HG02798 (cell line): ENCODE data around the gene SPAST.
"Not testable (repeated sequence)": the region's sequence is repeated elsewhere in the genome, so short reads cannot be mapped to it uniquely, and the experiment has no call there.

Experiments
- ATAC-seq: cut with Tn5 transposase; IDR thresholded peaks from one replicate; pipeline ENCODE4 v1.9.1; 2021; ENCODE audit warnings: mild to moderate bottlenecking; ENCODE audit not compliant: unreplicated experiment, poor library complexity

SPAST gene

GRCh38 chr2:32119161-32119560, 55.8 kb downstream of the SPAST start:
- no peak for ATAC-seq

DNA sequence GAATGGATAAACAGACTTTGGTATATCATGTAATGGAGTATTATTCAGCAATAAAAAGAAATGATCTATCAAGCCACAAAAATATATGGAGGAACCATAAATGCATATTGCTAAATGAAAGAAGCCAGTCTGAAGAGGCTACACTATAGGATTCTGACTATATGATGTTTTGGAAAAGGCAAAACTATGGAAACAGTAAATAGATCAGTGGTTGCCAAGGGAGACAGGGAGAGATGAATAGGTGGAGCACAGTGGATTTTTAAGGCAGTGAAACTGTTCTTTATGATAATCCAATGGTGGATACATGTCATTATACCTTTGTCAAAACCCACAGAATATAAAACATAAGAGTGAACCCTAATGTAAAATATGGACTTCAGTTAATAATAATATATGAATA, 61.3 kb downstream of the SPAST start:
- ATAC-seq = no peak

- ATAC-seq = no peak
Observed at GRCh38 chr2:32128636-32129035, 65.3 kb downstream of the SPAST start.

DNA sequence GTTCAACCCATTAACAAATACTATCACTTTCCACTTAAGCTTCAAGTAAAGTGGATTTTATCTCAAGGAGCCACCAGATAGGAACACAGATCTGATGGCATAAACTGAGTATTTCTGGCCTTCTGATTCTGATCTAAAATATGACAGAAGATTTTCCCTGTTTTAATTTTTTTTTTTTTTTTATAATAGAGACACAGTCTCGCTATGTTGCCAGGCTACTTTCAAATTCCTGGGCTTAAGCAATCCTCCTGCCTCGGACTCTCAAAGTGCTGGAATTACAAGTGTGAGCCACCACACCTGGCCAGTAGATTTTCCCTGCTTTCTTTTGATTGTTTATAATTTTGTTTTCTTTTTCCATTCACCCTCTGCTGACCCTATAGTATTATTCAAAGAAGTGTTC, 65.7 kb downstream of the SPAST start:
- ATAC-seq = no peak

DNA sequence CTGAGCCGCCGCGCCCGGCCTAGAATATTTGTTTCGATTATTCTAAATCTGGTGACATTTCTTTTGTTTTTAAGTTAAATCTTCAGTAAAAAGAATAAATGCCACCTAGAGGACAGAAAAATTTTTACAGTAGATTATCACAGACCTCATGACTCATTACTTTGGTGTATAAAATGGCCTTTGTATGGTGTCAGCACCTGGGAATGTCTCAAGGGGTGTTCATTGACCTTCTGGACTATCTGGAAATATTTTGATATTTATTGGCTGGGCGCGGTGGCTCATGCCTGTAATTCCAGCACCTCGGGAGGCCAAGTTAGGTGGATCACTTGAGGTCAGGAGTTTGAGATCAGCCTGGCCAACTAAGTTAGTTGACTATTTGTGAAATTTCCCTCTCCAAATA, 72.1 kb downstream of the SPAST start:
- ATAC-seq = no peak

DNA sequence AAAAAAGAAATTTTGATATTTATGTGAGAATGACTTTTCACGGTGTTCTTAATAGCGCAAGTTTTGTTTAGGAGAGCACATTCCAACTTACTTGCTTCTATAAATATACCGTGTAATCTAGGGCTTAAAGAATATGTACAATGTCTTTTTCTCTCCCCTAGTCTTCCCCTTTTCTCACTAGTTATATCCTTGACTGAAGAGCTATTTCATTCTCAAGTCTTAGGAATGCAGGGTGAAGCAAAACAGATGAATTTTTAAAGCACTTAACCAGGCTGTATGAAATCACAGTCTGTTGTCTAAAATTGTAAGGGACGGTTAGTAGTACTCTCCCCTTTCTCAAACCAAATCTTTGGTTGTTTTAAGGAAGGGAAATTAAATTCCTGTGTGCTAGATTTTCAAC, 72.7 kb downstream of the SPAST start:
- no peak for ATAC-seq

GRCh38 chr2:32151544-32151943, 88.2 kb downstream of the SPAST start:
- ATAC-seq = not testable (repeated sequence)

DNA sequence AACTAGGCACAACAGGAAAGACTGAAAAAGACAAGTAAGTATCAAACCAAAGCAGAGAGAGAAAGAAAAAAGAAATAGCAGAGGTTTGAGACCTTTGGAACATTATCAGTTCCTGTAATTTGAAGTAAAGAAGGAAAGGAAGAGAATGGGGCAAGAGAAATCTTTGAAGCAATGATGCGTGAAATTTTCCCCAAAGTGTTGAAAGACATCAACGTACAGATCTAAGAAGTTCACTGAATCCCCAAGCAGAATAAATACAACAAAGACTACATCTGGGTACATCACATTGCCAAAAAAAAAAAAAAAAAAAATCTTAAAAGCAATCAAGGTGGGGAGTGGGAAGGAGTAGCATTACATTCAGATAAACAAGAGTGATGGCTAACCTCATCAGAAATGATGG, 96.3 kb downstream of the SPAST start:
- no peak for ATAC-seq

DNA sequence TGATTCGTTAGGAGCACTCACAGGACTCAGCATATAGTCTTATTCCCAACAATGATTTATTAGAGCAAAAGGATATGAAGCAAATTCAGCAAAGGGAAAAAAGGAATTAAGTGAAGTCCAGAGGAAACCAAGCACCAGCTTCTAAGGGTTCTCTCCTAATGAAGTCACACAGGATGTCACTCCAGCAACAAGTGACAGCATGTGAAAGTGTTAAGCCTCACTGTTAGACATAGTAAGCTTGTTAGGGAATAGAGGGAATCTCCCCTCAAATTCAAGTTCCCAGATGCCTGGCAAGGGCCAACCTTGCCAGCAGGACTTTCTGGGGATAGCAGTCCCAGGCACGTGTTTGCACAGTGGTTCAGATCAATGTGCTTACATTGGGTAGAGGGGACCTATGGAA, 97.9 kb downstream of the SPAST start:
- no peak for ATAC-seq

DNA sequence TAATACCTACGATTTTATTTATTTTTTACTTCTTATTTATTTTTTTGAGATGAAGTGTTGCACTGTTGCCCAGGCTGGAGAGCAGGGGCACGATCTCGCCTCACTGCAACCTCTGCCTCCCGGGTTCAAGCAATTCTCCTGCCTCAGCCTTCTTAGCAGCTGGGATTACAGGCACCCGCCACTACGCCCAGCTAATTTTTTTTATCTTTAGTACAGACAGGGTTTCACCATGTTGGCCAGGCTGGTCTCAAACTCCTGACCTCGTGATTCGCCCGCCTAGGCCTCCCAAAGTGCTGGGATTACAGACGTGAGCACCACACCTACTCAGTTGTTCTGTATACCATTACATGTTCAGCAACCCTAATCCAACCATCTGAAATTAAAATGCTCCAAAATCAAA, 100.9 kb downstream of the SPAST start:
- not testable (repeated sequence) for ATAC-seq

DNA sequence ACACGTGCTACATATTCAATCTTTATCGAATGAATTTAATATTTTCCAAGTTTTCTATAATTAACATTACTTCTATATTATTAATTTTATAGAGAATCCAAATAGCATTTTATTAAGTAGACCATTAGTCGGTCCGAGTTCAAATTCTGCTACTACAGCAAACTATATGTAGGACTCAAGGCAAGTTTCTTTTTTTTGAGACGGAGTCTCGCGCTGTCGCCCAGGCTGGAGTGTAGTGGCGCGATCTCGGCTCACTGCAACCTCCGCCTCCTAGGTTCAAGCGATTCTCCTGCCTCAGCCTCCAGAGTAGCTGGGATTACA, 101.6 kb downstream of the SPAST start:
- not testable (repeated sequence) for ATAC-seq

DNA sequence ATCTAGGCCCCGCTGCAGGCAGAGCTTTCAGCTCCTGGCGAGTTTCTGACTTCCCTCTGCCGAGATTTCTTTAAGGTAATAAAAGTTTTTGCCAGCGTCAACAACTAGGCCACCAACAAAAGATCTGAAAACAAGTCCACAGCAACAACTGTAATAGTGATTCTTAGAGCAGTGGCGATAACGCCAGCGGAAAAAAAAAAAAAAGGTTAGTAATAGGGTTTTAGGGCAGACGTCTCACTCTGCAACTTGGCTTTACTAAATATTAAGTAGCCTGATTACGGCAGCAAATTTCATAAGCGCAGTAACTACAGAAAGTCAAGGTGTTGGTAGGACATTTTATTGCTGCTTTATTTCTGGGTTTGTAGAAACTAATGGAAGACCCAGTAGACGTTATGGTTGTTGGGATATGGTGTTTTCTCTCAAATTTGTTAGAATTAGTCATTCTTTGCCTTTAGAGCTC, 102.8 kb downstream of the SPAST start:
- no peak for ATAC-seq

DNA sequence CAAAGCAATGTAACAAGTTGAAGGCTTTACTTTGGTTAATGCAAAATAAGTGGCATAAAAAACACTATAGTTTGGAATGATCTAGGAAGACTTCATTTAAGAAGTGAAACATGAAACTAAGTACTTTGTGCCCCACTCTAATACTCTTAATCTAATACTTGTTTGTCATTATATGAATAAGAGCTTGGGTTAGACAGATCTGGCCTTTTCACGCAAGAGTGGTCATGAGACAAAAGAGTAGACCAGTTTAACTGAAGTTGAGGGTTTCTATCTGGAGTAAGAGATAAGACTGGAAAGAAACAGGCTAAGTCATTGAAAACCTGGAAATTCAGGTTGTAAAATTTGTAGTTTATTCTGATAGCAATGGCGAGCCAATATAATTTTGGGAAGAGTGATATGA, 105.2 kb downstream of the SPAST start:
- no peak for ATAC-seq

GRCh38 chr2:32172870-32173269, 109.5 kb downstream of the SPAST start:
- ATAC-seq = no peak

- no peak for ATAC-seq
Observed at GRCh38 chr2:32182667-32183066, 119.3 kb downstream of the SPAST start.

GRCh38 chr2:32189011-32189410, 125.7 kb downstream of the SPAST start:
- ATAC-seq = no peak

DNA sequence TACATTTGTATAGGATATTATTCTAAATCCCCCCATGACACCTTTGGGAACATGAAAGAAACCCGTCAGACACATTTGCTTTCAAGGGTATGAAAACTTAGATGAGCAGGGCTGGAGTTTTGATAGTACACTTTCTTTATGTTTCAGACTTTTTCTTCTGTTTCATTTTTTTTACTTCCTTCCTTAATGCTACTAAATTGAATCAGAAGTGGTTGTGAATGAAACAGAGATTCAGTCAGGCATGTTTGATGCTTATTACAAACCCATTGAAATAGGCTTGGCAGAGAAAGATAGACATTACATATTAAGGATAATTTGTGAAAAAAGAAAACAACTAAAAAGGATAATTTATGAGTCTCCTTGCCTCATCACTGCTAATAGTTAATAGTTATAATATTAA, 129.1 kb downstream of the SPAST start:
- no peak for ATAC-seq

GRCh38 chr2:32200814-32201213, 137.5 kb downstream of the SPAST start:
- ATAC-seq = no peak

- ATAC-seq = not testable (repeated sequence)
Observed at GRCh38 chr2:32203428-32203827, 140.1 kb downstream of the SPAST start.
